ENCODE data around the gene PRKG1. TPM values are rescaled to one million over a fixed set of nuclear protein-coding genes. Genes with fewer than 3 reads are reported as not detected.

Gene PRKG1
- total and polyA plus RNA-seq, 2 experiments from 2014 or later = 18.2 to 21.1 TPM

DNA sequence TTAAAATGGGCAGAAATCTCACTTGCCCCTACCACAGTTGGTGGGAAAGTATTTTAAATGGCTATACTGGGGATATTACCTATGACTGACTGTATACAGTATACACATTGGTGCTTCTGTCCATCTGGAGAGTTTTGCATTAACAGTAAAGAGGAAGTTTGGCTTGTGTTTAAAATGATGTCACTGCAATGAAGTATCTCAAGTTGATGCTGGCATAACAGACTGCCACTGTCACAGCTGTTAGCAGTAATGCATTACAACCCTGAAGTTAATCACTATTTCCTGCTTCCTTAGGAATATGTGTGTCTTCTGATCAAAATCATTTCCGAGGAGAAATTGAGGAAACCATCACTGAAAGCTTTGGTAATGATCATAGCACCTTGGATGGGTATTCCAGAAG lies 1241.7 kb downstream of the PRKG1 start (continued):
- no peak for TF ChIP-seq ZNF462 (CRISPR knock-in tag; IDR thresholded peaks at IDR 0.05)
- TF ChIP-seq, protein P1, sequence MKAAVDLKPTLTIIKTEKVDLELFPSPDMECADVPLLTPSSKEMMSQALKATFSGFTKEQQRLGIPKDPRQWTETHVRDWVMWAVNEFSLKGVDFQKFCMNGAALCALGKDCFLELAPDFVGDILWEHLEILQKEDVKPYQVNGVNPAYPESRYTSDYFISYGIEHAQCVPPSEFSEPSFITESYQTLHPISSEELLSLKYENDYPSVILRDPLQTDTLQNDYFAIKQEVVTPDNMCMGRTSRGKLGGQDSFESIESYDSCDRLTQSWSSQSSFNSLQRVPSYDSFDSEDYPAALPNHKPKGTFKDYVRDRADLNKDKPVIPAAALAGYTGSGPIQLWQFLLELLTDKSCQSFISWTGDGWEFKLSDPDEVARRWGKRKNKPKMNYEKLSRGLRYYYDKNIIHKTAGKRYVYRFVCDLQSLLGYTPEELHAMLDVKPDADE (IDR thresholded peaks at IDR 0.05) = no peak

DNA sequence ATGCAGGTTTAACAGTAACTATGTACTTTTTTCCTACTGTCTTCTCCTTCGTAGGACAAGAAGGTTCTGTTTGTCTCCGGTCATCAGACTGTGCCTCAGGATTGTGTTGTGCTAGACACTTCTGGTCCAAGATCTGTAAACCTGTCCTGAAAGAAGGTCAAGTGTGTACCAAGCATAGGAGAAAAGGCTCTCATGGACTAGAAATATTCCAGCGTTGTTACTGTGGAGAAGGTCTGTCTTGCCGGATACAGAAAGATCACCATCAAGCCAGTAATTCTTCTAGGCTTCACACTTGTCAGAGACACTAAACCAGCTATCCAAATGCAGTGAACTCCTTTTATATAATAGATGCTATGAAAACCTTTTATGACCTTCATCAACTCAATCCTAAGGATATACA lies 1242.2 kb downstream of the PRKG1 start:
- Mint-ChIP-seq H3K9me3 (no peaks in the 10 kb centered on the region), H3K36me3 (ENCODE audit: low read depth) (no peaks in the 10 kb centered on the region), H3K27ac (no peak overlapping the region), H3K4me1 (peaks cover 13% of the 10 kb centered on the region), H3K4me3 (no peak overlapping the region), H3K27me3 (ENCODE audit: insufficient read depth, low read depth, poor library complexity) (peaks cover 50% of the 10 kb centered on the region)
- H3K27me3 ChIP-seq (ENCODE audit: insufficient read depth) = peaks cover 66% of the 10 kb centered on the region
- no peak overlapping the region for H3K27ac ChIP-seq (ENCODE audit: low read depth)
- peaks cover 8% of the 10 kb centered on the region; the same call in 1 of the 2 replicates for H4K20me1 ChIP-seq (replicated peaks; ENCODE audit: insufficient read depth)
- H3K36me3 ChIP-seq (ENCODE audit: insufficient read depth) = no peaks in the 10 kb centered on the region
- no peak overlapping the region for H3K4me3 ChIP-seq
- no peak overlapping the region for H3K4me2 ChIP-seq
- no peak overlapping the region for H2AFZ ChIP-seq
- H3K79me2 ChIP-seq (replicated peaks; ENCODE audit: insufficient read depth) = no peaks in the 10 kb centered on the region
- H3K9me2 ChIP-seq (ENCODE audit: insufficient read depth) = no peaks in the 10 kb centered on the region
- H3K4me1 ChIP-seq (ENCODE audit: insufficient read depth) = peaks cover 8% of the 10 kb centered on the region; the same call in 1 of the 2 replicates
- DNase-seq (ENCODE audit: low spot score) (no peak), ATAC-seq (no peak)
- H3F3A ChIP-seq (replicated peaks; ENCODE audit: low read depth) = no peaks in the 10 kb centered on the region
- no peak for TF ChIP-seq EZH2 (IDR thresholded peaks at IDR 0.05; ENCODE audit: low read depth, unreplicated experiment)
- TF ChIP-seq NANOG (IDR thresholded peaks at IDR 0.05; ENCODE audit: borderline replicate concordance) = no peak
- TF ChIP-seq, protein P2, sequence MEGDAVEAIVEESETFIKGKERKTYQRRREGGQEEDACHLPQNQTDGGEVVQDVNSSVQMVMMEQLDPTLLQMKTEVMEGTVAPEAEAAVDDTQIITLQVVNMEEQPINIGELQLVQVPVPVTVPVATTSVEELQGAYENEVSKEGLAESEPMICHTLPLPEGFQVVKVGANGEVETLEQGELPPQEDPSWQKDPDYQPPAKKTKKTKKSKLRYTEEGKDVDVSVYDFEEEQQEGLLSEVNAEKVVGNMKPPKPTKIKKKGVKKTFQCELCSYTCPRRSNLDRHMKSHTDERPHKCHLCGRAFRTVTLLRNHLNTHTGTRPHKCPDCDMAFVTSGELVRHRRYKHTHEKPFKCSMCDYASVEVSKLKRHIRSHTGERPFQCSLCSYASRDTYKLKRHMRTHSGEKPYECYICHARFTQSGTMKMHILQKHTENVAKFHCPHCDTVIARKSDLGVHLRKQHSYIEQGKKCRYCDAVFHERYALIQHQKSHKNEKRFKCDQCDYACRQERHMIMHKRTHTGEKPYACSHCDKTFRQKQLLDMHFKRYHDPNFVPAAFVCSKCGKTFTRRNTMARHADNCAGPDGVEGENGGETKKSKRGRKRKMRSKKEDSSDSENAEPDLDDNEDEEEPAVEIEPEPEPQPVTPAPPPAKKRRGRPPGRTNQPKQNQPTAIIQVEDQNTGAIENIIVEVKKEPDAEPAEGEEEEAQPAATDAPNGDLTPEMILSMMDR (conservative IDR thresholded peaks at IDR 0.05; ENCODE audit: low read depth in 2 of 2) = no peak
- no peak for TF ChIP-seq ZNF114 (CRISPR knock-in tag; IDR thresholded peaks at IDR 0.05)
- no peak for TF ChIP-seq EZH2phosphoT487 (IDR thresholded peaks at IDR 0.05; ENCODE audit: unreplicated experiment)
- TF ChIP-seq, protein P1 (IDR thresholded peaks at IDR 0.05) = no peak

Data from GM23338 (cell line).